ENCODE results near the gene ZNF232. TPM values are rescaled to one million over a fixed set of nuclear protein-coding genes. Genes with fewer than 3 reads are reported as not detected.

Gene ZNF232
- 4.0 and 5.0 TPM in 2 replicates for total RNA-seq

GRCh38 chr17:5111402-5112204 lies at the start of gene ZNF232:
Gene ZNF232, minus strand, starts transcription at chr17:5111878. Its CDS starts 56 bp downstream, at chr17:5111822.

GRCh38 chr17:5115673-5116651 lies 4.3 kb upstream of the ZNF232 start, which contains the start of gene USP6:
Gene USP6, plus strand, starts transcription at chr17:5116032. Its CDS starts 14,336 bp downstream, at chr17:5130368.

GRCh38 chr17:5078106-5079028 lies 33.3 kb downstream of the ZNF232 start, which contains the start of gene ZFP3:
Gene ZFP3, plus strand, starts transcription at chr17:5078467. Its CDS starts 13,038 bp downstream, at chr17:5091505.

Other genes with a start within 250 kb of the ZNF232 start
- 0.30 and 0.93 TPM in 2 replicates for gene C17orf107, start 212.3 kb downstream of the ZNF232 start, total RNA-seq
- gene CHRNE, start 208.8 kb downstream of the ZNF232 start, total RNA-seq, result 1.5 and 2.5 TPM in 2 replicates
- gene GP1BA, start 179.6 kb downstream of the ZNF232 start, total RNA-seq, result 0.05 TPM in 1 of 2 replicates, not detected in the other
- gene SLC25A11, start 171.8 kb downstream of the ZNF232 start, total RNA-seq, result 45.6 and 62.0 TPM in 2 replicates
- gene RNF167, start 171.6 kb downstream of the ZNF232 start, total RNA-seq, result 41.0 and 49.0 TPM in 2 replicates
- 1,622 and 1,639 TPM in 2 replicates for gene PFN1, start 163.3 kb downstream of the ZNF232 start, total RNA-seq
- 0.10 TPM in 1 of 2 replicates, not detected in the other for gene ENO3, start 160.8 kb downstream of the ZNF232 start, total RNA-seq
- 80.1 and 81.1 TPM in 2 replicates for gene SPAG7, start 144.1 kb downstream of the ZNF232 start, total RNA-seq
- 11.8 and 14.2 TPM in 2 replicates for gene CAMTA2, start 124.2 kb downstream of the ZNF232 start, total RNA-seq
- gene INCA1, start 114.4 kb downstream of the ZNF232 start, total RNA-seq, result 0.39 TPM in 1 of 2 replicates, not detected in the other
- gene KIF1C, start 113.9 kb downstream of the ZNF232 start, total RNA-seq, result 90.9 and 96.7 TPM in 2 replicates
- gene SLC52A1, start 76.5 kb downstream of the ZNF232 start, total RNA-seq, result 0.69 and 1.00 TPM in 2 replicates
- gene ZFP3, start 33.4 kb downstream of the ZNF232 start, total RNA-seq, result 0.94 and 1.1 TPM in 2 replicates
- gene USP6, start 4.2 kb upstream of the ZNF232 start, total RNA-seq, result not detected in 2 replicates
- gene ZNF594, start 80.0 kb upstream of the ZNF232 start, total RNA-seq, result 2.2 and 3.5 TPM in 2 replicates
- not detected in 2 replicates for gene SCIMP, start 123.0 kb upstream of the ZNF232 start, total RNA-seq
- gene RABEP1, start 170.4 kb upstream of the ZNF232 start, total RNA-seq, result 27.6 and 31.8 TPM in 2 replicates

Measured in mammary microvascular endothelial cell (primary cell).